ENCODE results near the gene KIF6.

DNA sequence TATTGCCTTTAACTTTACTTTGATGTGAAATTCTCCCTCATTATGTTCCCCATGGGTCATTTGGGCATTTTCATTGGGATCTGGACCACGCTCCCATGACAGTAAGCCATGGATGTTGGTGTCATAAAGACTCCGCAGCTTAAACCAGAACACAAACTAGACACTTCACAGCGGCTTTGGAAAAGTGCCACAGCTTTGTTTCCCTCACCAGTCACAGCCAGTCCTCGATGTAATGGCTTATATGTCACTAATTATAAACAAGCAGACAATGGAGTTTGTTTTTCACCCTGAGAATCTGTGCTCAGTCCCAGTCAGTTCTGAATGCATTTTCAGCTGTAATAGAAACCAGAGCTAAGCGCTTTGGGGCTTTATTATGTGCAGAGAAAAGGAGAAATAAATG lies 43.8 kb upstream of the KIF6 start:
- TF ChIP-seq, protein P1, sequence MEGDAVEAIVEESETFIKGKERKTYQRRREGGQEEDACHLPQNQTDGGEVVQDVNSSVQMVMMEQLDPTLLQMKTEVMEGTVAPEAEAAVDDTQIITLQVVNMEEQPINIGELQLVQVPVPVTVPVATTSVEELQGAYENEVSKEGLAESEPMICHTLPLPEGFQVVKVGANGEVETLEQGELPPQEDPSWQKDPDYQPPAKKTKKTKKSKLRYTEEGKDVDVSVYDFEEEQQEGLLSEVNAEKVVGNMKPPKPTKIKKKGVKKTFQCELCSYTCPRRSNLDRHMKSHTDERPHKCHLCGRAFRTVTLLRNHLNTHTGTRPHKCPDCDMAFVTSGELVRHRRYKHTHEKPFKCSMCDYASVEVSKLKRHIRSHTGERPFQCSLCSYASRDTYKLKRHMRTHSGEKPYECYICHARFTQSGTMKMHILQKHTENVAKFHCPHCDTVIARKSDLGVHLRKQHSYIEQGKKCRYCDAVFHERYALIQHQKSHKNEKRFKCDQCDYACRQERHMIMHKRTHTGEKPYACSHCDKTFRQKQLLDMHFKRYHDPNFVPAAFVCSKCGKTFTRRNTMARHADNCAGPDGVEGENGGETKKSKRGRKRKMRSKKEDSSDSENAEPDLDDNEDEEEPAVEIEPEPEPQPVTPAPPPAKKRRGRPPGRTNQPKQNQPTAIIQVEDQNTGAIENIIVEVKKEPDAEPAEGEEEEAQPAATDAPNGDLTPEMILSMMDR (conservative IDR thresholded peaks at IDR 0.05; ENCODE audit: low read length), result no peak
- TF ChIP-seq EZH2phosphoT487 (IDR thresholded peaks at IDR 0.05; ENCODE audit: borderline replicate concordance), result no peak

Data from Loucy (cell line).